Testis (tissue), 2 donors: ENCODE data around the gene PGRMC2.

Experiments used
- CTCF ChIP-seq, 3 experiments: fragments of 450-650 bp in 2 of 3; fragments of 200-600 bp in 1 of 3; sonication (generic) in 1 of 3; IDR thresholded peaks; one replicate each; pipeline ENCODE4 v1.5.1; 2016 to 2019; ENCODE audit warnings: antibody characterized with exemption in 3 of 3, mild to moderate bottlenecking in 2 of 3, moderate library complexity in 1 of 3
- POLR2A ChIP-seq: fragments of 450-650 bp; IDR thresholded peaks from one replicate; pipeline ENCODE4 v1.6.1; 2017; ENCODE audit warnings: antibody characterized with exemption, mild to moderate bottlenecking, moderate library complexity

- TF ChIP-seq CTCF (IDR thresholded peaks at IDR 0.05) (no peak), POLR2A (no peak)
Measured at GRCh38 chr4:128289523-128290158, 2.0 kb upstream of the PGRMC2 start.
